LoVo (cell line): ENCODE results near the gene THTPA.
"Not testable (repeated sequence)": the region's sequence is repeated elsewhere in the genome, so short reads cannot be mapped to it uniquely, and the experiment has no call there.

Experiments
- DNase-seq: peaks from one replicate; pipeline ENCODE4 v3.0.0-alpha.2; 2016; ENCODE audit warnings: low spot score

Gene THTPA

DNA sequence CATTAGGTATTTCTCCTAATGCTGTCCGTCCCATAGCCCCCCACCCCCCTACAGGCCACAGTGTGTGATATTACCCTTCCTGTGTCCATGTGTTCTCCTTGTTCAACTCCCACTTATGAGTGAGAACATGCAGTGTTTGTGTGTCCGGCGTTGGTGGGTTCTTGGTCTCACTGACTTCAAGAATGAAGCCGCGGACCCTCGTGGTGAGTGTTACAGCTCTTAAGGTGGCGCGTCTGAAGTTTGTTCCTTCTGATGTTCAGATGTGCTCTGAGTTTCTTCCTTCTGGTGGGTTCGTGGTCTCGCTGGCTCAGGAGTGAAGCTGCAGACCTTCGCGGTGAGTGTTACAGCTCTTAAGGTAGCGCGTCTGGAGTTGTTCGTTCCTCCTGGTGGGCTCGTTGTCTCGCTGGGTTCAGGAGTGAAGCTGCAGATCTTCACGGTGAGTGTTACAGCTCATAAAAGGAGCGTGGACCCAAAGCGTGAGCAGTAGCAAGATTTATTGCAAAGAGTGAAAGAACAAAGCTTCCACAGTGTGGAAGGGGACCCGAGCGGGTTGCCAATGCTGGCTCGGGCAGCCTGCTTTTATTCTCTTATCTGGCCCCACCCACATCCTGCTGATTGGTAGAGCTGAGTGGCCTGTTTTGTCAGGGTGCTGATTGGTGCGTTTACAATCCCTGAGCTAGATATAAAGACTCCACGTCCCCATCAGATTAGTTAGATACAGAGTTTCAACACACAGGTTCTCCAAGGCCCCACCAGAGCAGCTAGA lies 27.9 kb downstream of the THTPA start:
- not testable (repeated sequence) for DNase-seq

DNA sequence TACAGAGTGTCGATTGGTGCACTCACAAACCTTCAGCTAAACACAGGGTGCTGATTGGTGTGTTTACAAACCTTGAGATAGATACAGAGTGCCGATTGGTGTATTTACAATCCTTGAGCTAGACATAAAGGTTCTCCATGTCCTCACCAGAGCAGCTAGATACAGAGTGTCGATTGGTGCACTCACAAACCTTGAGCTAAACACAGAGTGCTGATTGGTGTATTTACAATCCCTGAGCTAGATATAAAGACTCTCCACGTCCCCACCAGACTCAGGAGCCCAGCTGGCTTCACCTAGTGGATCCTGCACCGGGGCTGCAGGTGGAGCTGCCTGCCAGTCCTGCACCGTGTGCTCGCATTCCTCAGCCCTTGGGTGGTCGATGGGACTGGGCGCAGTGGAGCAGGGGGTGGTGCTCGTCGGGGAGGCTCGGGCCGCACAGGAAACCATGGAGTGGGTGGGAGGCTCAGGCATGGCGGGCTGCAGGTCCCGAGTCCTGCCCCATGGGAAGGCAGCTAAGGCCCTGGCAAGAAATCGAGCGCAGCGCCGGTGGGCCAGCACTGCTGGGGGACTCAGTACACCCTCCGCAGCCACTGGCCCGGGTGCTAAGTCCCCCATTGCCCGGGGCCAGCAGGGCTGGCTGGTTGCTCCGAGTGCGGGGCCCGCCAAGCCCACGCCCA lies 28.6 kb downstream of the THTPA start:
- DNase-seq, result not testable (repeated sequence)

DNA sequence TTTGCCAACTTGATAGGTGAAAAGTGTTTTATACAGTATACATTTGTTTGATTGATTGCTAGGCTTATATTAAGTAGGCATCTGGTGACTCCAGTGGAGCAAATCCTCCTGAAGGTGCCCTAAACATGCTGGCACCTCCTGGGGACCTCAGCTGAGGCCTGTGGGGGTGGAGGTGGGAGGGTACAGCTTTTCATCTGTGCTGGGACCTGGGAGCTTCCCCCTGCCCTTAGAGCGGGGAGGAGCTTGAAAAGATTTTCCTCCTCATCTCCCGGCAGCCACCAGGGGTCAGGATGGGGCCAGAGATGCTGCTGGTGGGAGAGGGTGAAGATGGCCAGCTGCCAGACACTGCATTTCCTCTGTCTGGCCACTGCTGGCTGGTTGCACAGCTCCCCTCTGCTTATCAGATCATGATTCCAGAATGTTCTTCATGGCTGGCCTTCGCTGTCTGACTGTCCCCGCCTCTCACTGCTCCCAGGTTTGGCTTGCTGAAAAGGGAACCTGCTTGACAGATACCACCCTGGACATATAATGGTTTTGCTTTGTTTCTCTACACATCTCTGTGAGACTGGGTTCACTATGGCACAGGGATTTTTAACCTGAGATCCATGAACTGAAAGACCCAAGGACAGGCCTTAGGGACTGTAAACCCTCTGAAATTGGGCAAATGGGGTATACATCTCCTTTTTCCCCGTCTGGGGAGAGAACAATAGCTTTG lies 33.0 kb downstream of the THTPA start:
- peak; percentile 87 for DNase-seq

DNA sequence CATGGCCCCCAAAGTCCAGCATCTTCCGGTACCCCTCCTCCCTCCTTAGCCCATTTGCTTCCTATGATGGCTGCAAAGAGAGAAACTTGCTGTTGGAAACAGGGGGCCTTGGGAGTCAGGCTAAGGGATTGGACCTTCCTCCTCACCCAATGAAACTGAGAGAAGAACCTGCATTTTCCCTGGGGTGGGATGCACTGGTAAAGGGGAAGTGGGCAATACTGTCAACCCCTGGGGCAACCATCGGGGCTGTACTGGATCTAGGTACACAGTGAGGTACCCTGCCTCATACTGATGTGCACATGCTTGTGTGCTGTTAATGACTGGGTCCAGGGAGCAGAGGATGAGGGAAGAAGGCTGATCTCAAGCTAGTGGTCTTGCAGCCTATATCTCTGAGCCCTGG lies 33.5 kb downstream of the THTPA start:
- no peak for DNase-seq

DNA sequence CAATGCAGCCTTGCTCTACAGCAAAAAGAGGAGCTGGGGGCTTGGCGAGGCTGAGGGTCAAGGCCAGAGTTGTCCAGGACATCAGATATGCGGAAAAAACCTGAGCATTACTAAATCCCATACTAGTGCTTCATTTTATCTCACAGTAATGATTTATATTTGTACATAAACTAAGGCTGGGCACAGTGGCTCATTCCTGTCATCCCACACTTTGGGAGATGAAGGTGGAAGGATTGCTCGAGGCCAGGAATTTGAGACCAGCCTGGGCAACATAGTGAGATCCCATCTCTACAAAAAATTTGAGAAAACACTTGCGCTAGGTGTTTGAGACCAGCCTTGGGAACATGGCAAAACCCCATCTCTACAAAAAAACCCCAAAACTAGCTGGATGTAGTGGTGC lies 34.1 kb downstream of the THTPA start:
- DNase-seq, result no peak

DNA sequence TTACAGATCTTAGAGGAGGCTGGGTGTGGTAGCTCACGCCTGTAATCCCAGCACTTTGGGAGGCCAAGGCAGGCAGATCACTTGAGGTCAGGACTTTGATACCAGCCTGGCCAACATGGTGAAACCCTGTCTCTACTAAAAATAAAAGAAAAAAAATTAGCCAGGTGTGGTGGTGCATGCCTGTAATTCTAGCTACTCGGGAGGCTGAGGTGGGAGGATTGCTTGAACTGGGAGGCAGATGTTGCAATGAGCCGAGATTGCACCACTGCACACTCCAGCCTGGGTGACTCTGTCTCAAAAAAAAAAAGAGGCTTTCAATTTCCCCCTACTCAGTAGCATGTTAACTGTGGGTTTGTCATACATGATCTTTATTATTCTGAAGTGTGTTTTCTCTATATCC lies 38.1 kb downstream of the THTPA start:
- DNase-seq, result not testable (repeated sequence)

DNA sequence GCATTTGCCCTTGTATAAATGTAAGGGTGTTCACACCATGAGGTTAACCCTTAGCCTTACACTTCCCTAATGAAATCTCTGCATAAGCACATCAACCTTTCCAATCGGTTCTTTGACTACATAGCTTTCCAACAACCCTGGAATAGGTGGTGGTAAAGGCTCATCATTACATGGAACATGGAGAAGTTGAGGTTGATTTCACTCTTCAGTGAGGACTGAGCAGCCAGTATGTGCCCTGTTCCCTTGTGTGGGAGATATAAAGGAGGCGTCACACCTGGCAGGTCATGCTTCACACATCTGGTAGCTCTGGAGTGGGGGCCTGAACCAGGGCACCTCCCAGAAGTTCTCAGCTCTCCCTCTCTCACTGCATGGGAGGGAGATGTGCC lies 44.2 kb downstream of the THTPA start:
- no peak for DNase-seq

DNA sequence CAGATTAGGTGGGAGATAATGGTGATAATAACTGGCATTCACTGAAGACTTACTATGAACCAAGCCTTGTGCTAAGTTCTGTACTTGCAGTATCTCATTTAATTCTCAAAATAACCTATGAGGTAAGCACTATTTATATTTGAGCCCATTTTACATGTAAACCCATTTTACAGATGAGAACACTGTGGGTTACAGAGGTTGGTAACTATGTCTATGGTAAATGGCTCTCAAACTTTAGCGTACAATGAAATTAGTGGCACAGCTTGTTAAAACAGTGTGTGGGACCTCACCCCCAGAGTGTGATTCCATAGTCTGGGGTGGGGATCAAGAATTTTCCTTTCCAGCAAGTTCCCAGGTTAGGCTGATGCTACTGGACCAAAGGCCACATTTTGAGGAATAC lies 44.7 kb downstream of the THTPA start:
- DNase-seq, result no peak

DNA sequence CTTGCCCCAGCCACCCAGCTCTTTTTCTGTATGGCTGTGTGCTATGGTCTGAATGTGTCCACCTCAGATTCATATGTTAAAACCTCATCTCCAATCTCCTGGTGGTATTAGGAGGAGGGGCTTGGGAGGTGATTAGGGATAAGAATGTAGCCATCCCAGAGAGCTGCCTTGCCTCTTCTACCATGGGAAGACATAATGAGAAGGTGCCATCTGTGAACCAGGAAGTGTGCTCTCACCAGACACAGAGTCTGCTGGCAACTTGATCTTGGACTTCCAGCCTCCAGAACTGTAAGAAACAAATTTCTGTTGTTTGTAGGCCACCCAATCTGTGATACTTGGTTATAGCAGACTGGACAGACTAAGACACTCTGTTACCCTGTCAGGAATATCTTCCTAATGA lies 45.4 kb downstream of the THTPA start:
- no peak for DNase-seq

DNA sequence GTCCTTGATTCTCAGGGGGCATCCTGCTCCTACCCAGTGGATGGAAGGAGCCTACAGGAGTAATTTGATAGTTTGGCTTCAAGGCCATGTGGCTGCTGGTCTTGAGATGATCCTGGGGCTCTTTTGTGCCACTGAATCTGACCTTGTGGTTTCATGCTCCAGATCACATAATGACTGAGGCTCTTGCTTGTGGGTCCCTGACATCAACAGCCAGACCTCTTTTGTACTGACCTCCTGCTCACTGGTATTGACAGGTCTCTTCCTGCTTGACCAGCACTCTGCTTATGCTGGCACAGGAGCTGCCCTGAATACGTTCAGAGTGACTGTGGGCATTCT lies 45.7 kb downstream of the THTPA start:
- DNase-seq, result no peak

DNA sequence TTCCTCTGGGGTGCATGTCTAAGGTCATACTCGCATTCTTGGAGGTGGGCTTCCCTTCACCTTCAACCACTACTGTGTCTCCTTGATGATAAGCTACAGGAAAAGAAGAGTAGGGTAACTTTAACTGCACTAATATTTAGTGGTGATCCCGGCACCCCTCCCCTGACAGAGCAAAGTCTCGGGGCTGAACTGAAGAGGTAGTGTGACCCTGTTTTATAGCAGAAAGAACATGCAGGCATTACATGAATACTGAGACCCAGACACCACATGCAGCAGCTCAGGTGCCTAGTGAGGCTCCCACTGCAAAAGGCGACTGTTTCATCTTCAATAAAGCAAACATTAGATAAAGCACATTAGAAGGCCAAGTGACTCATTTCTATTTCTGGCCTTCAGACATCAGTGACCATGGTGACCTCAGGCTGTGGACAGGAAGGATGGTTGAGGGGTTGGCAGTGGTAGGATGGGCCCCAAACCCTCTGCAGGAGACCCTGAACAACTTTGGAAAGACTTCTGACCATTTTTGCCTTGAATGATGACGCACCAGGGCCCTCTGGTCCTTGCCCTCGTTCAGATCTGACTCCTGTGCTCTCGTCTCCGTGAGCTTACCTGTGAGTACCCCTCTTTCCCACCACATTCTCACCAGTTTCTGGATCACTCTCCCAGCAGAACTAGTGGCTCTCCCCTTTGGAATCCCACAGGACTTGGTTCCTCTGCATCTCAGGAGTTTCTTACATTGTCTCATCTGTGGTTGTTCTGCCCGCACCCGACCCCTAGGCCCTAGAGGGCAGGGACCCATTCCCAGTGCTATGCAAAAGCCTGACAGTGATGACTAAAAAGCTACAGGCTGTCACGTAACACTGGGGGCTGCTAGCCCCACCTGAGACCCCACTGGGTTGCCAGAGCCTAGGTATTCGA lies 46.4 kb downstream of the THTPA start:
- DNase-seq, result no peak

DNA sequence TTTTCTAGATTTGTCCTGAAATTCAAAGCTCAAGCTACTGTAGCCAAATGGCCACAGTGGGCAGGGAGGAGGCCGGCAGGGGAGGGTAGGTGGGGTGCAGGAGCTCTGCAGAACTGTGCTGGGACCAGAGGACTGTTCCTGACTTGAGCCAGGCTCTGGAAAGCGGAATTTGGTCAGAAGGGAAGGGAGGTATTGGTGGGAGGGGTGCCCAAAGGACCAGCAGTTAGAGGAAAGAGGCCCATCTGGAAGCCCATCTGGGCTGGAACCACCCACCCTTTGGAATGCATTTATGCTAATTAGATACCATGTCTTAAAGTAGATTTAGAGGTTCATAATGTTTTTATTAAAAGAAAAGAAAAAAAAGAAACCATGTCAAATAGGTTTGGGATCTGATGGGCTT lies 47.0 kb downstream of the THTPA start:
- DNase-seq, result no peak

DNA sequence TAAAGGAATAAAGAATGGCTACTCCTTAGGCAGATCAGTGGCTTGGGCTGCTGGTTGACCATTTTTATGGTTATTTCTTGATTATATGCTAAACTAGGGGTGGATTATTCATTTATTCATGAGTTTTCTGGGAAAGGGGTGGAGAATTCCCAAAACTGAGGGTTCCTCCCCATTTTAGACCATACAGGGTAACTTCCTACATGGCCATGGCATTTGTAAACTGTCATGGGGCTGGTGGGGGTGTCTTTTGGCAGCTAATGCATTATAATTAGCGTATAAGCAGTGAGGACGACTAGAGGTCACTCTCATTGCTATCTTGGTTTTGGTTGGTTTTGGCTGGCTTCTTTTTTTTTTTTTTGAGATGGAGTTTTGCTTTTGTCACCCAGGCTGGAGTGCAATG lies 48.1 kb downstream of the THTPA start:
- DNase-seq, result no peak

DNA sequence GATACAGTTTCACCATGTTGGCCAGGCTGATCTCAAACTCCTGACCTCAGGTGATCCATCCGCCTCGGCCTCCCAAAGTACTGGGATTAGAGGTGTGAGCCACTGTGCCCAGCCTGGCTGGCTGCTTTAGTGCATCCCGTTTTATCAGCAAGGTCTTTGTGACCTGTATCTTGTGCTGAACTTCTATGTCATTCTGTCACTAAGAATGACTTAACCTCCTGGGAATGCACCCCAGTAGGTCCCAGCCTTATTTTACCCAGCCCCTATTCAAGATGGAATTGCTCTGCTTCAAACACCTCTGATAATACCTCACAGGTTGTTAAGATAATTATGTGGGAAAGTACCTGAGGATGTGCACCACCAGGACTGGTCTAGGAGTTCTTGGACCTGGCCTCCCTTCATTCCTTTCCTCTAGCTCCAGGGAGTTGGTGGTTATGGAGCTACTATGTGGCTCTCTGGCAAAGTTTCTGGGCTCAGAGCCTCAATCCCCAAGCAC lies 48.7 kb downstream of the THTPA start:
- no peak for DNase-seq

DNA sequence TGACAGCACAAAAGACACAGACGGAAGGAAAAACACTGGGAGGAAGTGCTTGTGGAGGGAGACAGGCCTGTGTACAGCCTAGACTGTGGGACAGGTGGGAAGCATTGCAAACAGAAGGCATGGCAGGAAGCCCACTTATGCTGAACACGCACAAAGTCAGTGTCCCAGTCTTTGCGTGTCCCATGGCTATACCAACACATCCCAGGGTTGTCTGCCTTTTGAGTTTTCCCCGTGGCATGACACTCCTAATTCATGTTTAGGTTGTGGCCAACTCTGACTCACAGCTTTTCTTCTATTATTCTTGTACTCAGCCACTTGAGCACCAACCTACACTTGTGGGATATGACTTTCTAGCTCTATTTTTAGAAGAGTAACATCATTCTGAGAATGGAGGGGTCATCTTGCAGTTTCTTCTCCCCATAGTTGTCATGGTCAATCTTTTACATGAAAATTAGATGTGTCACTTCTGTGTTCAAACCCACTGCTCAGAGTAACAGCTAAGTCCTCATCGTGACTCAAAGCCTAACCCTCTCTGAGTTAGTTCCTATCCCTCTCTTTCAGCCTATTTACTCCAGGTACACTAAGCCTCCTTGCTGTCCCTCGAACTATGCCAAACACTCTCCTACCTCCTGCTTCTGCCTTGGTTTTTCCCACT lies 50.0 kb downstream of the THTPA start:
- no peak for DNase-seq

DNA sequence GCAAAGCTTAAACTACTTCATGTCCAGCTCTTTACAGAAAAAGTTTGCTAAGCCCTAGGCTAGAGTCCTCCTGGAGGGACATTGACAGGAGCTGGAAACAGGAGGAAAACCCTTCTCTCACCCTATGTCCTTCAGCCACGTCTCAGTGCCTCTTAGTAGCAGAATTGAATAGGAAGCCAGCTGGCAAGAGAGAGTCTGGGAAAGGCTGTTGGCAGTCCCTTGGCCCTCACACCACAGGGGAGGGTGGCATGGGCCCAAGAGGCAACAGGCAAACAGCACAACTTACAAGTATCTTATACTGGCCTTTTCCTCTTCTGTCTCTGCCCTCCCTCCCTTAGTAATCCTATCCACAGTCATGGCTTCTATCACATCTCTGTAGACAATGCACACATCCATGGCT lies 52.4 kb downstream of the THTPA start:
- DNase-seq, result no peak

DNA sequence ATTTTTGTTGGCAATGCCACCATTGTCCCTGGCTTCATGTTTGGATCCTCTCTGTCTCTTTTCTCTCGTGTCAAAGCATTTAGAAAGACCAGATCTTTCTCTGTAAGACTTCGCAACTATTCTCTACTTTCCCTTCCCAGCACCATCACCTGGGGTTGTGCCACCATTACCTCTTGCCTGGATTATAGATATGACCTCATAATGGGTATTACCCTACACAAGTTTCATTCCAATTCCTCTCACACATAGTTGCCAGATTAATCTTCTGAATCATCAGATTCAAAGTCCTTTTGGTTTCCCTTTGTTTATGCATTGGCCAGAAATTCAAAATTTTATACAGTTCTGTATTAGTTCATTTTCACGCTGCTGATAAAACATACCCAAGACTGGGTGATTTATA lies 52.9 kb downstream of the THTPA start:
- DNase-seq, result no peak

DNA sequence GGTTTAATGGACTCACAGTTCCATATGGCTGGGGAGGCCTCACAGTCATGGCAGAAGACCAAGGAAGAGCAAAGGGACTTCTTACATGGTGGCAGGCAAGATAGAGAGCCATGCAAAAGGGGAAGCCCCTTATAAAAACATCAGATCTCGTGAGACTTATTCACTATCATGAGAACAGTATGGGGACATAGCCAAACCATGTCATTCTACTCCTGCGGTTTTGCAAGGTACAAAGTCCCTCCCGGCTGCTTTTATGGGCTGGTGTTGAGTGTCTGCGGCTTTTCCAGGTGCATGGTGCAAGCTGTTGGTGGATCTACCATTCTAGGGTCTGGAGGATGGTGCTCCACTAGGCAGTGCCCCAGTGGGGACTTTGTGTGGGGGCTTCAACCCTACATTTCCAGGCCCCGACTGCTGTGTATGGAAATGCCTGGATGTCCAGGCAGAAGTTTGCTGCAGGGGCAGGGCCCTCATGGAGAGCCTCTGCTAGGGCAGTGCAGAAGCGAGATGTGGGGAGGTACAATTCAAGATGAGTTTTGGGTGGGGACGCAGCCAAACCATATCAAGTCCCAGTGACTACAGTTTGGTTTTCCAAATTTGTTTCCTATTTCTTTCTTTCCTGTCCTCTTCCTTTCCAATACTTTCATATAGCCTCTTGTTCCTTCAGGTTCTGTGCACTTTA lies 53.5 kb downstream of the THTPA start:
- DNase-seq, result peak; percentile 69
